ENCODE data around the gene ZC3H4. TPM values are rescaled to one million over a fixed set of nuclear protein-coding genes. Genes with fewer than 3 reads are reported as not detected.

The ZC3H4 gene
- total and polyA plus RNA-seq, 9 of the 15 experiments (the other 6 are each of a cell fraction or from before 2014, with no cell fraction given) = 2.2 to 75.6 (median 18.3) TPM

DNA sequence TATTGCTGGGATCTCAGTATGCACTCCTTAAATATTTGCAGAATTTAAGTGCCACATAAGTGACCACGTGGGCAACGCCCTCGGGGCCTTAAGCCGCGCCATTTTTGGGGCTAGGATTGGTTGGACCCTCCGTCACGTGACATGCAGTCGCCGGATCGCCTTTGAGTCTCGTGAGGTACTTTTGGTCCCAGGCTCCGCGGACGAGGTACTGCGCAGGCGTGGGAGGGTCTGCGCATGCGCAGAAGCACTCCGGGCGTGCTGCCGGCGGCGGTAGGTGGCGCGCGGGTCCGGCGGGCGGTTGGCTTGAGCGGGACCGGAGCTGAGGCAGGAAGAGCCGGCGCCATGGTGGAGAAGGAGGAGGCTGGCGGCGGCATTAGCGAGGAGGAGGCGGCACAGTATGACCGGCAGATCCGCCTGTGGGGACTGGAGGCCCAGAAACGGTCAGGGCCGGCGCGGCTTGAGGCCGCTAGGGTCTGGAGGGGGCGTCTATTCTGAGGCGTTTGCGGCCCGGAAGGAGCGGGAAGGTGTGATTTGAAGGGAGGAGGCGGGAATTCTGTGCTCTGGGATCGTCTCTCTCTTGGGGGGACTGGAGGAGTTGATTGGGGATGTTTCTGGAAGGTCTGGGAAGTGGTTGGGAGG is 17.1 kb upstream of the ZC3H4 start, which contains the start of gene SAE1 (continued):
- TF ChIP-seq NR4A1 (CRISPR knock-in tag; IDR thresholded peaks at IDR 0.05) (no peak), NR4A1 (tag; IDR thresholded peaks at IDR 0.05) (no peak), E2F3 (CRISPR knock-in tag; IDR thresholded peaks at IDR 0.05) (peak; percentile 93), FOXM1 (IDR thresholded peaks at IDR 0.05; ENCODE audit: low read depth) (peak; percentile 57; the same call in 1 of the 2 replicates), FOXM1 (CRISPR knock-in tag; IDR thresholded peaks at IDR 0.05; ENCODE audit: low read depth) (no peak), SNRNP70 (optimal IDR thresholded peaks at IDR 0.05; ENCODE audit: low read depth, low read length) (no peak), TAF7 (tag; IDR thresholded peaks at IDR 0.05) (no peak; the same call in 1 of the 2 replicates), MTA2 (IDR thresholded peaks at IDR 0.05; ENCODE audit: low read depth) (no peak), MTA1 (IDR thresholded peaks at IDR 0.05; ENCODE audit: borderline replicate concordance) (no peak), HNRNPUL1 (IDR thresholded peaks at IDR 0.05; ENCODE audit: low read length) (no peak), PTRF (tag; IDR thresholded peaks at IDR 0.05) (no peak), PTBP1 (IDR thresholded peaks at IDR 0.05; ENCODE audit: low read depth, low read length) (no peak), TCF7 (IDR thresholded peaks at IDR 0.05; ENCODE audit: borderline replicate concordance) (peak; percentile 80; the same call in 1 of the 2 replicates), TCF3 (CRISPR knock-in tag; IDR thresholded peaks at IDR 0.05) (no peak), SMARCC2 (IDR thresholded peaks at IDR 0.05; ENCODE audit: low read depth) (no peak), ZNF384 (IDR thresholded peaks at IDR 0.05; ENCODE audit: low read depth, low read length) (0 out of 2 replicates have a peak, but pooled peaks have one; percentile 24), RFX1 (IDR thresholded peaks at IDR 0.05) (no peak), NUFIP1 (IDR thresholded peaks at IDR 0.05; ENCODE audit: partially characterized antibody) (no peak), PHF20 (IDR thresholded peaks at IDR 0.05; ENCODE audit: partially characterized antibody) (peak; percentile 63), ILF3 (IDR thresholded peaks at IDR 0.05; ENCODE audit: borderline replicate concordance) (no peak), NONO (IDR thresholded peaks at IDR 0.05; ENCODE audit: low read depth in 2 of 2, low read length in 1 of 2) (no peak), ZNF224 (CRISPR knock-in tag; IDR thresholded peaks at IDR 0.05) (no peak), TRIM28 (IDR thresholded peaks at IDR 0.05) (no peak; the same call in none of the 2 replicates), RBM17 (IDR thresholded peaks at IDR 0.05; ENCODE audit: borderline replicate concordance, low read depth, low read length) (no peak), ZNF695 (CRISPR knock-in tag; IDR thresholded peaks at IDR 0.05) (no peak), ZNF133 (CRISPR knock-in tag; IDR thresholded peaks at IDR 0.05) (no peak)
- TF ChIP-seq, protein P1, sequence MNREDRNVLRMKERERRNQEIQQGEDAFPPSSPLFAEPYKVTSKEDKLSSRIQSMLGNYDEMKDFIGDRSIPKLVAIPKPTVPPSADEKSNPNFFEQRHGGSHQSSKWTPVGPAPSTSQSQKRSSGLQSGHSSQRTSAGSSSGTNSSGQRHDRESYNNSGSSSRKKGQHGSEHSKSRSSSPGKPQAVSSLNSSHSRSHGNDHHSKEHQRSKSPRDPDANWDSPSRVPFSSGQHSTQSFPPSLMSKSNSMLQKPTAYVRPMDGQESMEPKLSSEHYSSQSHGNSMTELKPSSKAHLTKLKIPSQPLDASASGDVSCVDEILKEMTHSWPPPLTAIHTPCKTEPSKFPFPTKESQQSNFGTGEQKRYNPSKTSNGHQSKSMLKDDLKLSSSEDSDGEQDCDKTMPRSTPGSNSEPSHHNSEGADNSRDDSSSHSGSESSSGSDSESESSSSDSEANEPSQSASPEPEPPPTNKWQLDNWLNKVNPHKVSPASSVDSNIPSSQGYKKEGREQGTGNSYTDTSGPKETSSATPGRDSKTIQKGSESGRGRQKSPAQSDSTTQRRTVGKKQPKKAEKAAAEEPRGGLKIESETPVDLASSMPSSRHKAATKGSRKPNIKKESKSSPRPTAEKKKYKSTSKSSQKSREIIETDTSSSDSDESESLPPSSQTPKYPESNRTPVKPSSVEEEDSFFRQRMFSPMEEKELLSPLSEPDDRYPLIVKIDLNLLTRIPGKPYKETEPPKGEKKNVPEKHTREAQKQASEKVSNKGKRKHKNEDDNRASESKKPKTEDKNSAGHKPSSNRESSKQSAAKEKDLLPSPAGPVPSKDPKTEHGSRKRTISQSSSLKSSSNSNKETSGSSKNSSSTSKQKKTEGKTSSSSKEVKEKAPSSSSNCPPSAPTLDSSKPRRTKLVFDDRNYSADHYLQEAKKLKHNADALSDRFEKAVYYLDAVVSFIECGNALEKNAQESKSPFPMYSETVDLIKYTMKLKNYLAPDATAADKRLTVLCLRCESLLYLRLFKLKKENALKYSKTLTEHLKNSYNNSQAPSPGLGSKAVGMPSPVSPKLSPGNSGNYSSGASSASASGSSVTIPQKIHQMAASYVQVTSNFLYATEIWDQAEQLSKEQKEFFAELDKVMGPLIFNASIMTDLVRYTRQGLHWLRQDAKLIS (CRISPR knock-in tag; IDR thresholded peaks at IDR 0.05) = peak; percentile 5; the same call in 1 of the 2 replicates
- TF ChIP-seq, protein P2, sequence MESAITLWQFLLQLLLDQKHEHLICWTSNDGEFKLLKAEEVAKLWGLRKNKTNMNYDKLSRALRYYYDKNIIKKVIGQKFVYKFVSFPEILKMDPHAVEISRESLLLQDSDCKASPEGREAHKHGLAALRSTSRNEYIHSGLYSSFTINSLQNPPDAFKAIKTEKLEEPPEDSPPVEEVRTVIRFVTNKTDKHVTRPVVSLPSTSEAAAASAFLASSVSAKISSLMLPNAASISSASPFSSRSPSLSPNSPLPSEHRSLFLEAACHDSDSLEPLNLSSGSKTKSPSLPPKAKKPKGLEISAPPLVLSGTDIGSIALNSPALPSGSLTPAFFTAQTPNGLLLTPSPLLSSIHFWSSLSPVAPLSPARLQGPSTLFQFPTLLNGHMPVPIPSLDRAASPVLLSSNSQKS (CRISPR knock-in tag; IDR thresholded peaks at IDR 0.05) = no peak
